Transverse colon (tissue), 4 donors: ENCODE data around the gene PAX5. TPM values are rescaled to one million over a fixed set of nuclear protein-coding genes. Genes with fewer than 3 reads are reported as not detected.
A peak's percentile ranks its signal among the peaks of the same experiment; 100 is the strongest.

Experiments used
- DNase-seq: peaks from one replicate; pipeline ENCODE4 v3.0.0-alpha.2; 2019
- H3K27ac ChIP-seq, 4 donors: fragments of 200-600 bp; sonication (generic); 2 replicates each; pipeline ENCODE4 v1.5.1; 2016 to 2018; ENCODE audit warnings: inconsistent platforms in 4 of 4
- H3K27me3 ChIP-seq: fragments of 200-600 bp; sonication (generic); 2 replicates; pipeline ENCODE4 v1.5.1; 2017; ENCODE audit warnings: inconsistent platforms
- H3K36me3 ChIP-seq, 4 donors: fragments of 200-600 bp; sonication (generic); 2 replicates each; pipeline ENCODE4 v1.5.1; 2017 to 2019; ENCODE audit warnings: inconsistent platforms in 4 of 4
- H3K4me1 ChIP-seq, 4 donors: fragments of 200-600 bp; sonication (generic); 2 replicates each; pipeline ENCODE4 v1.5.1; 2017 to 2020; ENCODE audit warnings: inconsistent platforms in 4 of 4
- H3K4me3 ChIP-seq, 4 donors: fragments of 200-600 bp; sonication (generic); 1 replicate in 1 of 4; 2 replicates in 3 of 4; pipeline versions ENCODE4 v1.5.1 to v1.6.1; 2017 to 2019; ENCODE audit warnings: inconsistent platforms in 4 of 4
- H3K9me3 ChIP-seq, 2 donors: fragments of 200-600 bp; sonication (generic); 2 replicates each; pipeline ENCODE4 v1.5.1; 2017 to 2019; ENCODE audit warnings: inconsistent platforms in 2 of 2
- CTCF ChIP-seq, 5 experiments: fragments of 200-600 bp in 3 of 5; fragments of 450-650 bp in 2 of 5; sonication (generic) in 3 of 5; IDR thresholded peaks; 1 replicate in 2 of 5; 2 replicates in 3 of 5; pipeline ENCODE4 v1.5.1; 2016 to 2017; ENCODE audit warnings: antibody characterized with exemption in 5 of 5, inconsistent platforms in 3 of 5, mild to moderate bottlenecking in 2 of 5, moderate library complexity in 1 of 5
- POLR2AphosphoS5 ChIP-seq, 3 donors: sonication (generic); formaldehyde crosslinking; IDR thresholded peaks; one replicate each; pipeline ENCODE4 v1.6.1; 2016; ENCODE audit warnings: antibody characterized with exemption in 3 of 3
- whole genome bisulfite sequencing, 2 donors: methylation state at CpG; one replicate each; pipeline ENCODE4 v1.1.5; 2018; ENCODE audit warnings: low coverage in 1 of 2; 5-methylcytosine and 5-hydroxymethylcytosine counted together
- in situ Hi-C, 4 donors: fragments of 200-750 bp; cut with MboI; loops; one replicate each; pipeline versions ENCODE4 v1.15.0 to v1.15.1; 2017; ENCODE audit warnings: low sequenced_read_pairs in 3 of 4, low pct_ligation_motif_present in 1 of 4, low pct_unique_long_range_greater_than_20kb in 1 of 4
- intact Hi-C: fragments of 100-400 bp; cut with DNase I; formaldehyde crosslinking; loops from one replicate; pipeline ENCODE4 v1.15.1; 2023; ENCODE audit warnings: low total_unique reads
- small RNA-seq, 4 donors: library from RNA; depleted of rRNA; stranded (forward); fragments of <200 nt; gene quantifications; one replicate each; pipeline ENCODE3, GENCODE V24; 2016
- total RNA-seq, 4 donors: library from RNA; depleted of rRNA; stranded (reverse); fragments of >200 nt; gene quantifications; one replicate each; pipeline ENCODE4 v1.1.0, GENCODE V29; 2016

PAX5 gene
- total RNA-seq, 4 donors from 2014 or later = 2.4 to 3.7 TPM; not detected in 2

GRCh38 chr9:36788534-36788933 lies 245.5 kb downstream of the PAX5 start:
- 68% methylated on average over 5 of the region's 5 CpGs; no CpG with 5 or more reads in 1 of the 2 donors for WGBS, 2 donors
- Histone ChIP-seq H3K4me3 (no peak overlapping the region), H3K9me3 (peaks cover 1 to 4% of the 10 kb centered on the region in 2 donors), H3K4me1 (no peaks in the 10 kb centered on the region), H3K27ac (no peak overlapping the region), H3K27me3 (peaks cover 11% of the 10 kb centered on the region), H3K36me3 (no peaks in the 10 kb centered on the region)
- no peak for DNase-seq
- intact Hi-C loops (no loop called here), in situ Hi-C loops (no loop called here)
- peak in 2 of 5 experiments; percentile 25 to 32 for TF ChIP-seq CTCF (IDR thresholded peaks at IDR 0.05)
- no peak for TF ChIP-seq POLR2AphosphoS5 (IDR thresholded peaks at IDR 0.05)

GRCh38 chr9:36787709-36788108 lies 246.4 kb downstream of the PAX5 start:
- 44% methylated on average over 3 of the region's 3 CpGs; no CpG with 5 or more reads in 1 of the 2 donors for WGBS, 2 donors

More at GRCh38 chr9:36787709-36788108, 246.4 kb downstream of the PAX5 start:
- intact Hi-C loops = no loop called here
- H3K4me3 ChIP-seq = no peak overlapping the region
- peaks cover 13% of the 10 kb centered on the region for H3K27me3 ChIP-seq
- H3K4me1 ChIP-seq = no peaks in the 10 kb centered on the region
- DNase-seq = no peak
- TF ChIP-seq POLR2AphosphoS5 (IDR thresholded peaks at IDR 0.05) (no peak), CTCF (IDR thresholded peaks at IDR 0.05) (no peak)
- in situ Hi-C loops = no loop called here
- H3K9me3 ChIP-seq = no peaks in the 10 kb centered on the region
- no peaks in the 10 kb centered on the region for H3K36me3 ChIP-seq
- H3K27ac ChIP-seq = no peak overlapping the region

Small RNA genes within 50 kb of the gene (small RNA-seq; reads per million reads assigned to genes)
- 0 reads per million in 4 donors for gene MIR4475
- gene MIR4476 = 0 to 0.18 (median 0) reads per million in 4 donors
- 0 reads per million in 4 donors for gene MIR4540

Other genes with a start within 250 kb of the PAX5 start
- gene ZCCHC7, start 86.3 kb upstream of the PAX5 start, total RNA-seq = 10 to 100 TPM; 13.2 to 43.0 (median 16.5) TPM